ENCODE measurements around the gene GALNT9.
"Not testable (repeated sequence)": the region's sequence is repeated elsewhere in the genome, so short reads cannot be mapped to it uniquely, and the experiment has no call there.

GALNT9 gene

DNA sequence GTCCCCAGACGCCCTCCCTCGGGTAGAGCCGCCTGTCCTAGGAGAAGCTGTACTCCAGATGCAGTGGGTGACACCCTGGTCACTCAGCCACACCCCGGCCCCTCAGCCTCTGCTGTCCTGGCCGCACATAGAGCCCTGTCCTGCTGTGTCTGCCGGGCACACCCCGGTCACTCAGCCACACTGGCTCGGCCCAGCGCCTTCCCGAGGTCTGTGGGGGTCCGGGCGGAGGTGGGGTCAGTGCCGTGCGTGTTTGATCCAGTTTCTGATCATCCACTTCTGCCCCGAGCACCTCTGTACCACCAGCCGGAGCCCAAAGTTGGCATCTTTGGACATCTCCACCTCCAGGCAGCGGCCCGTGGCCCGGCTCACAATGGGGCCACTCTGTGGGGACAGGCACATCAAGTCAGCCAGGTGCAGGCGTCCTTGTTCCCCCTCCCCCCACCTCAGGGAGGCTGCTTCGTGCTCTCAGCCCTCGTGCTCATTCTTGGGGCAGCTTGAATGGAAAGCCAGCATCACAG, 132.5 kb downstream of the GALNT9 start:
- no peak for DNase-seq (ENCODE audit: low read depth)

DNA sequence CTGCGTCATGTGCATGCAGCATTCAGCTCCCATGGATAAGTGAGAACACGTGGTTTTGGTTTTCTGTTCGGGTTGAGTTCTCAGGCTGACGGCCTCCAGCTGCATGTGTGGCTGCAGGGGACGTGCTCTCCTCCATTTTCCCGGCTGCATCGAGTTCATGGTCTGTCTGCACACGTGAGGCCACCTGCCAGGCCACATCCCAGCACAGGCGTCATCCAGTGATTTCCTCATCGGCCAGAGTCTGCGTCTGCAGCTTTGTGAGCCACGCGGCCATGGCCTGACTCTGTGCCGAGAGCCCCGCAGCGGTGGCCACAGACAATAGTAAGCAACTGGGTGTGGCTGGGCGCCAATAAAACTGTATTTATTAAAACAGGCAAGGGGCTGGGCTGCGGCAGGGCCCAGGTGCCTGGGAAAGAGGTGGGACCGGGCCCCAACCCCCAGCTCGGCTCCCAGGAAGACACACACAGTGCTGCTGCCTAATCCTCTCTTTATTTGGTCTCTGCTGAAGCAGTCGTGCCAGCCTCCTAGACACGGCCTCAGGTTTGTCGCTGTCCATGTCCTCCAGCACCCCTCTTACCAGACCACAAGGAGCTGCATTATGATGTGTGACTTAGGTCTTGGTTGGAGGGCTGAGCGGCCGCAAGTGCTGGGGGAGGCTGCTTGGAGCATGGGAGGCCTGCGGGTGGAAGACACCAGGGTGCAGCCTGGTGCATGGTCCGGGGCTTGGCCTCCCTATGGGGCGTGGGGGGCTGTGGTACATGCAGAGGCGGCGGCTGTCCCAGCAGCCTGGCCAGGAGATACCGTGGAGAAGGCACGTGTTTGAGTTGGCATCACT, 133.1 kb downstream of the GALNT9 start:
- DNase-seq (ENCODE audit: low read depth): no peak

DNA sequence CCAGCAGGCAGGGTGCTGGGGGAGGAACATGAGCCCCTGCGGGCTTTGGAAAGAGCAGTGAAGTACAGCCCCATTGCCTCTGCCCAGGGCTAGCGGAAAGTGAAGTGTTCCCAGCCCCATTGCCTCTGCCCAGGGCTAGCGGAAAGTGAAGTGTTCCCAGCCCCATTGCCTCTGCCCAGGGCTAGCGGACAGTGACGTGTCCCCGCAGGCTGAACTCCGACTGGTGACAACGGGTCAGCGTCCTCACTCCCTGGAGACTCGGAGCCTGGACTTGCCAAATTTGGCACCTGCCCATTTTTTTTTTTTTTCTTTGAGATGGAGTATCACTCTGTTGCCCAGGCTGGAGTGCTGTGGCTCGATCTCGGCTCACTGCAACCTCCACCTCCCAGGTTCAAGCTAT, 134.1 kb downstream of the GALNT9 start:
- DNase-seq (ENCODE audit: low read depth): not testable (repeated sequence)

DNA sequence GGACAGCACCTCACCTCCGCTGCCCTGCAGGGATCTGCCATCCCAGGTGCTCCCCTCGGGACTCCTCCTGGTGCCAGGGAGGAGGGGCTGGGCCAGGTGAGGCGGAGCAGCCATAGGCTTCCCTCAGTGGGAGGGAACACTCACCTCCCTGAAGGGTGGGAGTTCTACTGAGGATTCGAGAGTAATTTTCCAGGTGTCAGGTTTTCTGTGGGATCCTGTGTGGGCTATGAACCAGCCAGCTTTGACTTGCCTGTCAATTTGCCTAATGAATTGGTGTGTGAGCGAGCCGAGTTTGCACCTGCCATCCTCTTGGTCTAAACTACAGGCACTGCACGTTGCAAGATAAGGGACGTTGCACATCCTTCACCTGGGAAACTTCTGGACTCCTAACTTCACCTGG, 134.8 kb downstream of the GALNT9 start:
- DNase-seq (ENCODE audit: low read depth): no peak

DNA sequence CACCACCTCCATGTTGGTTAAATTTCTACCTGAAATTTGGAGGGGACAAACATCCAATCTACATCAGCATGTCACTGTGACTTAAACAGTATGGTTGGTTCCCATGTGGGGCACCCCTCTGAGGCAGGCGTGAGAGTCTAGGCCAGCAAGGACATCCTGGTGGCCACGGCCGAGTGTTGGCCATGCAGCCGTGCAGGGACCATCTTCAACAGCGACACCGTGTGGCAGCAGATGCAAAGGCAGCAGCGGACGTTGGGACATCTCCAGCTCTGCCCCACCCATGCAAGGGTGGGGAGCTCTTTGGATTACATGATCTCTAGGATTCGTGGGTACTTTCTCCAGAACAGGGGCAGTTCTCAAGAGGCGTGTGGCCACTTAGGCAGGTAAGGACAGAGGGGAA, 135.3 kb downstream of the GALNT9 start:
- DNase-seq (ENCODE audit: low read depth): no peak

DNA sequence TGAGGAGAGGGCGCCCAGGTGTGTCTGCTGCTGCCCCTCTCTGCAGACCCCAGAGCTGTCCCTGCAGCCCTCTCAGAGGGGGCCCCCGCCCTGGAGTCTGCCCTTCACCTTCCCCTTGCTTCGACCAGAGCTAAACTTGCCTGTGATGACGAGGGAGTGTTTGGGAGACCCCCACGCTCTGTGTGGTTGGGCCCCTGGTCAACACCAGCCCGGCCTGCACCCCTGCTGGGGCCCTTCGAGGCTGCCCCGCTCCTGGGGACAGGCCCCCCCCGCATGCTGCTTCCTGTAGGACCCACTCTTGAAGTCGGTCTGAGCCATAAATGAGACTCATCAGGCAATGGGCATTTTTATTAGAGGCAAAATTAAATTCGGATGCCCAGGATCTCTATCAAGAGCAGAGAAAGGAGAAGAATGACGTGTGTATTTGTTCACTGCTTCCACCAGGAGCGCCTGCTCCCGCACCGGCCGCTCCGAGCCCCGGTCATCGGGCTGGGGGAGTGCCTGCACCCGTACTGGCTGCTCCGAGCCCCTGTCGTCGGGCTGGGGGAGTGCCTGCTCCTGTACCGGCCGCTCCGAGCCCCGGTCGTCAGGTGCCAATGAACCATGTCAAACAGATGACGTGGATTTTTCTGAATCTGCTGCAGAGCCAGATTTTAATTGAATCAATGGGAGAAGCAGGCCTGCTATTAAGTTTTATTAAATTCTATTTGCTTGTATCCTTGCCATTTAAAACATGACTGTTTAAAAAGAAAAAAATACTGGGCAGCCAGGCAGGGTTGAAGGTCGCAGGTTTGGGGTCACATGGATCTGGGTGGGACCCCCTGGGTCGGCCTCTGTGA, 137.5 kb downstream of the GALNT9 start:
- no peak for DNase-seq (ENCODE audit: low read depth)

DNA sequence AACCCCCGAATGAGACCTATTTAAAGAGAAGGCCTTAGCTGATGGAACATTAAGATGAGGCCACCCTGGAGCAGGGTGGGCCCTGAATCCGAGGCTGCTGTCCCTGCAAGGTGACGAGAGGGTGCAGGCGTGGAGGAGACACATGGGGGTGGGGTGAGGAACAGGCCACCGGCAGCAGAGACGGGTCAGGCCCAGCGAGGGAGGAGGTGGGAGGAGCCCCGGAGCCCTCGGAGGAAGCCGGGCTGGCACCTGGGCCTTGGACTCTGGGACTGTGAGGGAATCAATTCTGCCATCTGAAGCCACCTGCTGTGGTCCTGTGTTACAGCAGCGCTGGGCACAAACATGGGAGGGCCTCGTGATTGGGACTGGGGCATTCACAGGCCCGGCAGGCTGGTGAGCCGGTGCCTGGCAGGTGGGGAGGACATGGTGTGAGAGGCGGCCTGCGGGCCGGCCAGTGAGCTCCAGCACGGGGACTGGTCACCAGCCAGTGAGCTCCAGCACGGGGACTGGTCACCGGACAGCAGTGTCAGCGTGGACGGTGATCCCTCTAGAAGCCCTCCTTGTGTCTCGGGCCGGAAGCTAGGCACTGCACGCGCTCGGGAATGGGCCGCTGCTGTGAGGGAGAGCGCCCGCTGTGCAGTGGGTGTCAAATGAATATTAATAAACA, 138.4 kb downstream of the GALNT9 start:
- DNase-seq (ENCODE audit: low read depth): no peak

DNA sequence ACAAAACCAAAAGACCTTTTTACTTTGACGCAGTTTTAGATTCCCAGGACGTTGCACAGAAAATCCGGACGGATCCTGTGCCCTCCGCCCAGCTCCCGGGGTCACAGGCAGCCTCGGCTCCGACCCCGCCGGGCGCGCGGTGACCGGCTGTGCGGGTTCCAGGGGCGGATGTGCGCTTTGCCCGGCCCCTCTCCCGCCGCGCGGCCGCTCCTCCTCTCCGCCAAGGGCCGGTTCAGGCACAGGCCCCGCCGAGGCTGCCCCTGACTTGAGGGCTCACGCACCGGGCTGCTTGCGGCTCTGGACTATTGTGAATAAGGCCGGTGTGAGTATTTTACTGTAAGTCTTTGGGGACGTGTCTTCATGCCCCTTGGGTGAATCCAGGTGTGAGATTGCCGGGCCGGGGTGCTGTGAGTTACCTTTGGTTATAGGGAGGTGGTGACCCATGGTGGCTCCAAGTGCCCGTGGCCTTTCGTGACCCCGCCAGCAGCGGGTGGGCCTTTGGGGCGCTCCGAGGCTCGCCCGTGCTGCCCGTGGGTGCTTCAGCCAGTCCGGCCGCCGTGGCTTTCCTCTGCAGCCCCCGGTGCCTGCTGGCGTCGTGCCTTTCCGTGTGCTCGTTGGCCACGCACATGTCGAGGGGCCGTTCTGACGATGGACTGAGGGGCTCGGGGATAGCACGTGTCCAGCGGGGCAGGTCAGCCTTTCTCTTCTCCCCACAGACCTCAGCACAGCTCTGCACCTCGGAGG, 139.2 kb downstream of the GALNT9 start:
- no peak for DNase-seq (ENCODE audit: low read depth)

DNA sequence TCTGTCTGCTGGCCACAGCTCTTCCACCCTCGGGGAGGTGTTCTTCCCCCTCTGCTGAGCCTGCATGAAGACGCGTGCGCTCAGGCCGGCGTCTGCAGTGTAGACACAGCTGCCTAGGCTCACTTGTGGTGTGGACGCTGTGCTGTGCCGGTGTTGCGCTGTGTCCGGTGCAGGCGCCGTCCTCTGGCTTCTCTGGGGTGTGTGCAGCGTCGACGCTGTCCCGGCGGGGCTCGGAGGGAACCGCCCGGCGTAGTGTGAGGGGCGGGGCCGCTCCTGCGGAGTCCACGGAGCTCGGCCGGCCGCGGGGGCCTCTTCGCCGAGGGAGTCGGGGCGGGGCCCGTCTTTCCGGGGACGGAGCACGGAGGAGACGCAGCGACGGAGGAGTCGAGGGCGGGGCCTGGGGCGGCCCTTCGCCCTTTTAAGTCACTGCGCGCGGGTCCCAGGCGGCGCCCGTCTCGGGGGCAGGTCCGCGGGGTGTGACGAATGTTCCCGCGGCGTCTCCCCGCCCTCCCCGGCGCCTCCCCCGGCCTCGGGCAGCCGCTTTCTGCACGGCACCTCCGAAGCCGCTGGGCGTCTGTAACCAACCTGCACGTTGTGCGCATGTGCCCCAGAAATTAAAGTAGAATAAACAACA, 139.9 kb downstream of the GALNT9 start:
- peak; percentile 86 for DNase-seq (ENCODE audit: low read depth)

DNA sequence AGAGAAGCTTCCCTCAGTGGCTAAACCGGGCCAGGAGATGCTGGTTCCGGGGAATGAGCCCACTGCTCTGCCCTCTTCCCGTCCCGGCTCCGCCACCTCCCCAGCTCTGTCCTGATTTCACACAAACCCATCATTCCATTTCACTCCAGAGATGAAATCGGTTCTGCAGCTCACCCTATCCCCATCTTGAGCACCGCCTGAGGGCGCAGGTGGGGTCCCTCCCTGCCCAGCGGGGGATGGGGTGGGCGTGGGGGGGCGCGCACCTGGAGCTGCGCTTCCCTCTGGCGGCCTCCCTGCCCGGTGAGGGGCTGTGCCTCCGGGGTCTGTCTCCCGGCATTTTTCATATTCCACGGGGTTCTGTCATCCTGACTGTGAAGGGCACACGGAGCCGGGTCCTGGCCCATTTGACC, 140.5 kb downstream of the GALNT9 start:
- DNase-seq (ENCODE audit: low read depth): no peak

DNA sequence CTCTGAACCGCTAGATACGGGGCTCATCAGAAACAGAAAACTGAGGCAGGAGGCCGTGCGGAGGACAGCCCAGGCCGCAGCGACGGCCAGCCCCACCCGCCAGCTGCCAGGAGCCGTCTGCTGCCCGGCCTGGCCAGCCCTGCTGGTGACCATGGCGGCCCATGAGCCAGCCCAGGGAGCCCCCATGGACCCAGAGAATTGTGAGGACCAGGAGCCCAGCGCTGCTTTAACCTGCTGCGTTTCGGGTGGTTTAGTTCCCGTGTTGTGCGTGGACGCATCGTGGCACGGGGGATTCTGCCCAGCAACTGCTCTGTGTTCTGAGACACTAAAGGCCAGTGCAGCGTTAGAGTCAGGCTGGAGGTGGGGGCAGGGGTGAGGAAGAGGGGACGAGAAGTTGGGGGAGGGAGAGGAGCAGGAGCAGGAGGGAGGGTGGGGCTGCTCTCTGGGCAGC, 140.9 kb downstream of the GALNT9 start:
- DNase-seq (ENCODE audit: low read depth): no peak

DNA sequence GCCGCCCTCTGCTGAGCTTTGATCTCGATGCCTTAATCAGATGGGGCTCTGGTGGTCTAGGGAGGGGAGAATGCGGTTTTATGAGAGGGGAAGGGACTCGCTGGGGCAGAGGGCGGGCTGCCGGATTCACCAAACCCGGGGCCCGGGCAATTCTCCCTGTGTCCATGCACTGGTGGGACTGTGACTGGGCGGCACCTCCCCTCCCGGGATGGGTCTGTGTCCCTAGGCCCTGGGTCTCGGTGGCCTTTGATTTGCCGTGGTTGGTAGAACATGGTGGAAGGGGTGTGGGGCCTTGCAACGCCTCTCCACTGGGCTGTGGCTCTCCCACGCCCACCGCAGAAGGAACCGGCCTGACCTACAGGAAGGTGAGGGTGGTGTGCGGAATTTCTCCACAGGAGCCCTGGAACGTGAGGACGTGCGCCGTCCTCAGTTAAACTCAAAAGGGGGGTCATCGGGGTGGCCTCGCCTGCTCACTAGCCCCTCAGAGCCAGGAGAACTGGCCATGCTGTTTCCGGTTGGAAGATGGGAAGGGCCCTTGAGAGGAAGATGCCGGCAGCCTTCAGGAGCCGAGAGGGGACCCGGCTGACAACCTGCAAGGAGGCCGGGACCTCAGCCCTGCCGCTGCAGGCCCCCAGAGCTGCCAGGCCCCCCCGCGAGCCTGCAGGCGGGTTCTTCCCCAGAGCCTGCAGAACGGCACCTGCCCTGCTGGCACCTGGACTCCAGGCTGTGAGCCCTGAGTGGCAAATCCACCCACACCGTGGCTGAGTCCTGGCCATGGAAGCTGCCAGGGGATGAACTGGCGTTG, 141.5 kb downstream of the GALNT9 start:
- DNase-seq (ENCODE audit: low read depth): no peak

DNA sequence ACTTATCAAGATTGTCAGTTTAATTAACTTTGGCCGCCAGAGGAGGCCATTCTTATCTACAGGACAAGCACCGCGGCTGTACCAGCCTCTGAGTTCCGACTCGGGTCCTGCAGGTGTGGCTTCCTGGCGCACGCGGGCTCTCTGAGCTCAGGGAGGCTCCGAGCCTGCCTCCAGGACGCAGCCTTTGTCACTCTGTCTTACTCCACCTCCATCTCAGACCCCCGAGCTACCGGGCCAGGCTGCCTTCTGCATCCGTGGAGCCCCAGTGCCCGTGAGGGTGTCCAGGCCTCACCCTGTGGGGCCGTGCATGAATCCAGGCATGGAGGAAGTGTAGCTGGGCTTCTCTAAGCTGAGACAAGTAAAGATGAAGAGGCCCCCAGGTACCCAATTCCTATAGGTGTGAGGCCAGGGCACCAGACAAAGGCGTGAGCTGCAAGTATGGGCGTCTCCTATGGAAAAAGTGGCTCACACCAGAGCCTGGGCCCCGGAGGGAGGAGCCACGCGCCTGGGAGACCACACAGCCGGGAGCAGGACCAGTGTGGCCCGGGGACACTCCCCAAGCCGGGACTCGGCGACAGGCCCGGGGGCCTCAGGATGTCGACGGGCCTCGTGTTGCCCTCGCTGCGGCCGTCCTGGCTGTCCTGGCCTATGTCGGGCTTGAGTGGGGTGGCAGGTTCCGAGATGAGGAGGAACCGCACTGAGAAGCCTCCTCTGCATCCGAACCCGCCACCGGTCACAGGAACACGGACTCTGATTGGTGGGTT, 142.3 kb downstream of the GALNT9 start:
- DNase-seq (ENCODE audit: low read depth): no peak

DNA sequence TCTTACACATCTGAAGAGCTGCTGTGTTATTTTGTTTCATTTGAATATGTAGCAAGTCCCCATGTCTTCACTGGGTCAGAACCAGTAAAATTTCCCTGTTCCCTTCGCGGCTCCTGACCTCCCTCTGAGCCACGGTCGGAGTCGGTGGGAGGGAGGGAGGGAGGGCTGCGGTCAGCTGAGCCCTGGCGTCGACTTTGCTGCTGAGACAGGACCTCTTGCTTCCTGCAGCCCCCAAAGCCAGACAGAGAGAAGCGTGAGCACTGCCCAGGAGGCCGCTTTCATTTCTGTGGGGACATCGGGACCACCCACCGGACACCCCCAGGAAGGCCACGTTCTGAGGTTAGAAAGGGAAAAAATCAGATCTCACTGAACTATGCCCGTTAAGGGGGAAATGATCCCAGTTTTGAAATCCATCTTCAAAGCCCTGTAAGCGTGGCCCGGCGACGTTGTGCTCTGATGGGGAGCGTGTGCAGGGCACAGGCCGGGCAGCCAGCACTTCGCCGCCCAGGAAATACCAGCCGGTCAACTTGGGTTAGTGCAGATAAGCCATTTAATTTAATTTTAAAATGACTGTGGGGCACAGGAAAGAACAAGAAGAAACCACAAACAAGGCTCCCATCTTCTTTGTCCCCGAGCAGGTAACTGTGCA, 143.1 kb downstream of the GALNT9 start:
- no peak for DNase-seq (ENCODE audit: low read depth)

DNA sequence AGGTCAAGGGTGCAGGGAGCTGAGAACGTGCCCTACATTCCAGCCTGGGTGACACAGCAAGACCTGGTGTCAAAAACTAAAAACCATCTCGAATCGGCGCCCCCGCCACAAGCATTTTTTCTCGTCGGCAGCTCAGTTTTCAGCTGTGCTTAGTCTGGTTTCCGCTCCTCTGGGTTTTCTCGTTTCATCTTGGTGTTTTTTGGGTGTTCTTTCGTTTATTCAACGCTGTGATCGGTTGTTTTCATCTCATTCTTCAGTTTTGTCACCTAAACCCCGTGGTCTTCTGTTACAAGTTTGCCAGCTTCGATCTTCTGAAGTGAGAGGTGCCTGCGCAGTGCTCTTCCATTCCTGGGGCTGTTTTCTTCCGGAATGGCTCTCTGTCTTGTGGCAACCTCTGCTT, 143.7 kb downstream of the GALNT9 start:
- no peak for DNase-seq (ENCODE audit: low read depth)

DNA sequence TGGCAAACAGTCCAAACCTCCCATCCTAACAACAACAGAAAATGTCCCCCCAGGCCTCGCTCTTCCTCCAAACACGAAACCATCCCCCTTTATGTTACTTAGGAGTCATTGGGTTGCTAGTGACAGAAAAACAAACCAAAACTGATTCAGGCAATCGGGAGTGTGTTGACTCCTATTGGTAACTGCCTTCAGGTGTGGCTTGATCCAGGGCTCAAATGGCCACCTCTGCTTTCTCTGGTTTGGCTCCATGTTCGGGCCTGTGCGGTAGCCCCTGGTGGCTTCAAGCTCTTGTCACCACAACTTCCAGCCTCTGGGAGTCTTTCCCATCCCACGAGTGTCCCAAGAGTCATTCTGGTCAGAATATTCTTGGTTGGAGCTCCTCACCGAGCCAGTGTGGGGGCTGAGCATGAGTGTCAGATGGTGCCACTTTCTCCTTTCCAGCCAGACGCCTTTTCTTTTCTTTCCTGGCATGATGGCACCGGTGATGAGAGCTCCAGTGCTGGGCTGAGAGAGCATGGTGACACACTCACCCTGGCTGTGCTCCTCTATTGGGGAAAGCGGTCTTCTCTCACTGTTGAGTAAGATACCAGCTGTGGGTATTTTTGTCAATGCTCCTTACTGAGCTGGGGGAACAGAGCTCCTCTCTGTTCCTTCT, 146.6 kb downstream of the GALNT9 start:
- no peak for DNase-seq (ENCODE audit: low read depth)

DNA sequence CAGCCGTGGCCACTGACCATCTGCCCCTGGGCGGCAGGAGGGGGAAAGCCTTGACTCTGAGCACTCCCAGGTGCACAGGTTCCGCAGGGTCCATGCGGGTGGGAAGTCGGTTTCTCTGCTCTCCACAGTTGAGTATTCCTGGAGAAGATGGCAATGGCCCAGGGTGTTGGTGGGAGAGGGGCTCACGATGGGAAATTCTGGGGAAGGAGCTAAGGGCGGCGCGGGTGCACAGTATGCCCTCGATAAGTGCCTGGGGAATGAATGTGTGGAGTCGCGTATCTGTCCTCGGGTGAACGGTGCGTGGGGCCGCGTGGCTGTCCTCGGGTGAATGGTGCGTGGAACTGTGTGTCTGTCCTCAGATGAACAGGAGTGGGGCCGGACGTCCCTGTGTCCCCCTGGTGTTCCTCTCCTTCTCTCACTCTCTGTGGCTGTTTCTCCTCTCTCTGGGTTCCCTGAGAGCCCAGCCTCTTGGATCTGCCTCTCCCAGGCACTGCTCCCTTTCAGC, 147.1 kb downstream of the GALNT9 start:
- DNase-seq (ENCODE audit: low read depth): no peak

DNA sequence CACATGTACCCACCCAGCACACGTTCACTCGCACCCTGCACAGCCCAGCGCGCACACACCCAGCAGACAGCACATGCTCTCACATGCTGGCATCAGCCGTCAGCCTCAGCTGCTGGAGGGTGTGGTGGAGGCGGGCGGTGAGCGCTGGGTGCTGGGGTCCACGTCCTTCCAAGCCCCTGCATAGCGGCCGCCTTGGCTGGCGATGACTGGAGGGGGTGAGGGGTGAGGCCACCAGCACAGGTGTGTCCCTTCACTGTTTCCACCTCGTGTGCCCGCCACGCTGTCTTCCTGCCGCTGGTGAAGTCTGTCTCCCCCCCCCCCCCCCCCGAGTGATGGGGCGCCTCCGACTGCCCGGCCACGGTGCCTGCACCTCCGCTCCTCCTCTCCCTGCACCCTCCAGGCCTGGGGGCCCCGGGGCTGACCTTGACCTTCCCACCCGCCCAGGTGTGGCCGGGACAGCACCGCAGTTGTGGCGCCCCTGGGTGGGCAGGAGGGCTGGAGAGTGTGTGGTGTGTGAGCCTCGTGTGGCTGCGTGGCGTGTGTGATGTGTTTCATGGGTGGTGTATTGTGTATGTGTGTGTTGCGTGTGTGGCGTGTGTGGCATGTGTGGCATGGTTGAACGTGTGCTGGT, 147.7 kb downstream of the GALNT9 start:
- no peak for DNase-seq (ENCODE audit: low read depth)
